HG03039 (cell line): ENCODE results near the gene LAGE3.

ENCODE experiments used
- ATAC-seq: cut with Tn5 transposase; IDR thresholded peaks from one replicate; pipeline ENCODE4 v1.9.1; 2021; ENCODE audit warnings: mild to moderate bottlenecking, moderate library complexity; ENCODE audit not compliant: unreplicated experiment

LAGE3 gene

DNA sequence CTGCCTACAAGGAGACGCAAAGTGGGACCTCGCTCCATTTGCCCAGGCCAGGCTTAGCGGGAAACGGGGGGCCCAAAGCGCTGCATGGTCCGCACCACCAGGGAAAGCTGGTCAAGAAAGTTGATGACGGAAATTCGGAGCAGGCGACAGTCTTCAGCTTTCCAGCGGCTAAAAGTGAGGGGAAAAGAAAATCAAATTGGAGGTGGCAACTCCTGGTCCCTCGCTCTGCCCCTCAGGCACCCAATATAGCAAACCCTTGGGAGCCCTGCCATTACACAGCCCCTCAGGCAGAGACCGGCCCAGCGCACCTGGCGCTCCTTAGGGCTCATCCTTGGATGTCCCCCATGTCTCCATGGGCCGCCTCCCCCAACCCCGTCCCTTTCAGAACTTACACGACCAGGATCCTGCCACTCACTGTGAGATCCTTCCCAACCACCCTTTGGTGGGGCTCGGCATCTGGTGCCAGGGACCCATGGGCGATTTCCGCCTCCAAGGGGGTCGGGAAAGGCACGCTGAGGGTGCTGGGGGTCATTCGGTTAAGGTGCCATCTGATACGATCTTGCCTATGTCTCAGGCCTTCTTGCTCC lies 1.1 kb downstream of the LAGE3 start:
- ATAC-seq: no peak

DNA sequence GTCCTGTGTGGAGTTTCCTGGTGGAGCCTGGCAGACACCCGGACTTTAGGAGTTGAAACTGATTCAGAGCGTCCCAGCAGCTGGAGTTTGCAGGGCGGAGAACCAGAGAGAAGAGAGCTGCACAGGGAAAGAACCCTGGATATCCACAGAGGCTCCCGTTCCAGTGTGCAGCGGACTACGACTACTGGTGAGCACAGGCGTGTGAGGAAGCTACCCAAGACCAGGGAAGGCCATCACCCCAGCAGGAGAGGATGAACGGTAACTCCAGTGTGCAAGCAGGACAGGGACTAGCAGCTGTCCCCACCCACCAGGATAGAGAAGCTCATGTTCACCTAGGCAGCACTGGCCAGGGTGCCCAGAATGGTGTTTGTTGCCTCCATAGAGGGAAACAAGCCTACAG lies 2.3 kb downstream of the LAGE3 start:
- ATAC-seq: no peak

GRCh38 chrX:154473683-154474082 lies 5.4 kb downstream of the LAGE3 start:
- no peak for ATAC-seq

DNA sequence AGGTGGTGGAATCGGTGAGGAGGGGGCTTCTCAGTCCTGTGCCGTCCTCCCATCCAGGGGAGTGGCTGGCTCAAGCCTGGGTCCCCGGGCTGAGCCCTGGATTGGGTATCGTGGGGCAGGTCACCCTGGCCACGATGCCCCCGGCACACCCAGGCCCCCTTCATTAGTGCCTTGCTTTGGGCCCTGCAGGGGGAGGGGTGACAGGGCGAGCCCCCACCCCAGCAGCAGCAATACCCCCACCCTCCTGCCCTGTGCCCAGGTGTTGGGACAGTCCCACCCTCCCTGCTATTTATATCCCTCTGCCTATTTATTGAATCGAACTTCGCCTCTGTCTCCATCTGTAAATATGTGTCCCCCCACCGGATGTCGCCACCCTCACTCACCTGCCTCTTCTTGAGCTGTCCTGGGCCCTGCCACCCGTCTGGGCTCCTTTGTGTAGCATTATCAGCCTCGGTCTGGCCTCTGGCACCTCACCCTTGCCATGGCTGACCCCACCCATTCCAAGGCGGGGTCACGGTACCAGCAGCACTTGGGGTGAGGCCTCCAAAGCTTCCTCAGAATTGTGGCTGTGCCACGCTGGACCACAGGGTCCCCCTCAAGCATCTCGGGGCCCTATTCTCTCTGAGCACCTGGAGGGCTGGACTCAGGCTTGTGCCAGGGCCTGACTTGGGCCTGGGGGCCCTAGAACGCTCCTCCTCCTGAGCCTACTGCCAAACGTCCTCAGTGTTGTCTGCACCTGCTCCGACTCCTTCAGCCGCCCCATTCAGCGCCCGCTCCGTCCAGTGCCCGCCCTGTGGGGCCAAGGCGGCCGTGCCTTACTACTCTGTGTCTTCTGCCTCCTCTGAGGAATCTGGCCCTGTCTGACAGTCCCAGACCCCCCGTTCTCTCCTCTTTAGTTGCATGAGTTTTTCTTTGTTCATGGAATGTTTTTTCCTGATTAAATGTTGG lies 6.1 kb downstream of the LAGE3 start:
- no peak for ATAC-seq

DNA sequence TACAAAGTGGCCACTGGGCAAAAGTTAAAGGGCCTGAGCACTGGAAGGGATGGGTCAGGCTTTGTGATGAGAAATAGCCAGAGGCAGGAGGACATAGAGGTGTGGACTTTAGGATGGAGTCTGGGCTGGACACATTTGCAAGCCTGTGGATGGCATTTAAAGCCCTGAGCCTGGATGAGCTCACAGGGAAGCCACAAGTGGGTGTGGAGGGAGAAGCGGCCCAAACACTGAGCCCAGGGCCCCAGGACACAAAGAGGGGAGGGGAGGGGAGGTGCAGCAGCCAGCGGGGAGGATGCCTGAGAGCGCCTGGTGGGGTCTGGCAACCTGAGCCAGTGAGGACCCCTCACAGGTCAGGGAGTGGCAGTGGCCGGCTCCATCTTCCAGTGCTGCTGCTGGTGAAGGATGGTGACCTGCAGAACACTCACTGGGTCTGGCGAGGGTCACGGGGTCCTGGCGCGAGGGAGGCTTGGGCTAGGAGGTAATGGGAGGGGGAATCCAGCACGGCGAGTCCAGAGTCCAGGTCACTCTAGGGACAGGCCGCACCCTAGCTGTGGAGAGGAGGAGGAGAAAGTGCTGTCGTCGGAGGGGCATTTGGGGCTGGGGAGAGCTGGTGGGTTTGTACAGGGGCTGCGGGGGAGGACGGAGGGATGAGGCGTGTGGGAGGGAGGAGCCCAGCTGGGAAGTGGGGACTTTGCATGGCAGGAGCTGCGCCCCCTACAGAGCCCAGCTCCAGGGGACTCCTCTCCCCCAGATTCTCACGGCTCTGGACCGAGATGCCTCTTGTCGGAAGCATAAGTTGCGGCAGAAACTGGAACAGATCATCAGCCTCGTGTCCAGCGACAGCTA lies 7.0 kb downstream of the LAGE3 start:
- ATAC-seq: no peak

DNA sequence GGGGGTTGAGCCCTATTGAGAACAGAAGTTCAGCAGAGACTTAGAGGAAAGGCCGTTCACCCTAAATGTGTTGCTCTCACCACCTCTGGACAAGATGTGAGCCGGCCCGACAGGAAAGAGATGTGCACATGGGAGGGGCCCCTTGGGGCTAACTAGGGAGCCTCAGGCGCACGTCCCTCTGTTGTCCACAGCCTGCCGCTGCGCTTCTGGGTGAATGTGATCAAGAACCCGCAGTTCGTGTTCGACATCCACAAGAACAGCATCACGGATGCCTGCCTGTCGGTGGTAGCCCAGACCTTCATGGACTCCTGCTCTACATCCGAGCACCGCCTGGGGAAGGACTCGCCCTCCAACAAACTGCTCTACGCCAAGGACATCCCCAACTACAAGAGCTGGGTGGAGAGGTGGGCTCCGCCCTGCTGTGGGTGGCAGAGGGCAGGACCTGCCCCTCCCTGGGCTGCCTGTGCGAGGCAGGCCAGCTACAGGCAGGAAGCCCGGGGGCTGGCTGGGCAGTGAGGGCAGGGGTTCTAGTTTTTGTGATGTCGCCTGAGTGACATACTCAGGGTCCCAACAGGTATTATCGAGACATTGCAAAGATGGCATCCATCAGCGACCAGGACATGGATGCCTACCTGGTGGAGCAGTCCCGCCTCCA lies 8.0 kb downstream of the LAGE3 start:
- ATAC-seq: no peak

GRCh38 chrX:154470434-154470833 lies 8.6 kb downstream of the LAGE3 start:
- no peak for ATAC-seq

- ATAC-seq: no peak
These were observed 9.2 kb downstream of the LAGE3 start for GRCh38 chrX:154469880-154470279.

GRCh38 chrX:154469114-154469513 lies 10.0 kb downstream of the LAGE3 start:
- ATAC-seq: no peak

- no peak for ATAC-seq
These were observed 10.9 kb downstream of the LAGE3 start for GRCh38 chrX:154468217-154468616.

DNA sequence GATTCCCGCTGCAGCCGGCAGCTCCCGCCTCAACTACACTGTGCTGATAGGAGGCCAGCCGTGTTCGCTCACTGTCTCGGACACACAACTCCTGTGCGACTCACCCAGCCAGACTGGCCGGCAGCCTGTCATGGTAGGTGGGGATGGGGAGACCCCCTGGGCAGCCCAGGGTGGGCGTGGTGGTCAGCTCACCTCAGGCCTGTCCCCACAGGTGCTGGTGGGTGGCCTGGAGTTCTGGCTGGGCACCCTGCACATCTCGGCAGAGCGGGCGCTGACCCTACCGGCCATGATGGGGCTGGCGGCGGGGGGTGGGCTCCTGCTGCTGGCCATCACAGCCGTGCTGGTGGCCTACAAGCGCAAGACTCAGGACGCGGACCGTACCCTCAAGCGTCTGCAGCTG lies 11.5 kb downstream of the LAGE3 start:
- ATAC-seq: no peak

DNA sequence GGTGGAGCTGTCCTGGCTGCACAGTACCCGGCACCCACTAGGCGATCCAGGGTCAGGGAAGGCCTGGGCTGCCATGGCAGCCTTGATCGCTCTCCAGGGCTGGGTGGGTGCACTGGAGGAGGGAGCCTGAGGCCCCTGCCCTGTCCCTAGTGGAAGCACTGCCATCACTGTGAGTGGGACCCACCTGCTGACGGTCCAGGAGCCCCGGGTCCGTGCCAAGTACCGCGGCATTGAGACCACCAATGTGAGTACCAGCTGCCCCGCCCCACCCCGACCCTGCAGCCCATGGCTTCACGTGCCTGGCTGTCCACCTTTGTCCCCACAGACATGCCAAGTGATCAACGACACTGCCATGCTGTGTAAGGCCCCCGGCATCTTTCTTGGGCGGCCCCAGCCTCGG lies 12.2 kb downstream of the LAGE3 start:
- ATAC-seq: no peak

- ATAC-seq: no peak
These were observed 13.0 kb downstream of the LAGE3 start for GRCh38 chrX:154466036-154466435.

DNA sequence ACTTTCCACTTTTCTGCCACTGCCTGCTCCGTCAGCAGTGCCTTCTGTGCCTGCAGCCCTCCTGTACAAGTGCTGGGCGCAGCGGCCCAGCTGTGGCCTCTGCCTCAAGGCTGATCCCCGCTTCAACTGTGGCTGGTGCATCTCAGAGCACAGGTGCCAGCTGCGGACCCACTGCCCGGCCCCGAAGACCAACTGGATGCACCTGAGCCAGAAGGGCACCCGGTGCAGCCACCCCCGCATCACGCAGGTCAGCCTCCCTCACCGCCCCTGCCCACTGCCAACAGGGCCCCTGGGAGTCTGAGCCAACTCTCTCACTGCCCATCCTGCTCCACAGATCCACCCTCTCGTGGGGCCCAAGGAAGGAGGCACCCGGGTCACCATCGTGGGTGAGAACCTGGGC lies 13.5 kb downstream of the LAGE3 start:
- no peak for ATAC-seq

GRCh38 chrX:154464806-154465365 lies 14.2 kb downstream of the LAGE3 start:
- ATAC-seq: no peak

GRCh38 chrX:154463611-154464220 lies 15.4 kb downstream of the LAGE3 start:
- no peak for ATAC-seq

GRCh38 chrX:154462396-154462795 lies 16.7 kb downstream of the LAGE3 start:
- ATAC-seq: no peak

DNA sequence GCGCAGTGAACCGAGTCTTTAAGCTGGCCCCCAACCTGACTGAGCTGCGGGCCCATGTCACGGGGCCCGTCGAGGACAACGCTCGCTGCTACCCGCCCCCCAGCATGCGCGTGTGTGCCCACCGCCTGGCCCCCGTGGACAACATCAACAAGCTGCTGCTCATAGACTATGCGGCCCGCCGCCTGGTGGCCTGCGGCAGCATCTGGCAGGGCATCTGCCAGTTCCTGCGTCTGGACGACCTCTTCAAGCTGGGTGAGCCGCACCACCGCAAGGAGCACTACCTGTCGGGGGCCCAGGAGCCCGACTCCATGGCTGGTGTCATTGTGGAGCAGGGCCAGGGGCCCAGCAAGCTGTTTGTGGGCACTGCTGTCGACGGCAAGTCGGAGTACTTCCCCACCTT lies 18.8 kb downstream of the LAGE3 start:
- no peak for ATAC-seq

DNA sequence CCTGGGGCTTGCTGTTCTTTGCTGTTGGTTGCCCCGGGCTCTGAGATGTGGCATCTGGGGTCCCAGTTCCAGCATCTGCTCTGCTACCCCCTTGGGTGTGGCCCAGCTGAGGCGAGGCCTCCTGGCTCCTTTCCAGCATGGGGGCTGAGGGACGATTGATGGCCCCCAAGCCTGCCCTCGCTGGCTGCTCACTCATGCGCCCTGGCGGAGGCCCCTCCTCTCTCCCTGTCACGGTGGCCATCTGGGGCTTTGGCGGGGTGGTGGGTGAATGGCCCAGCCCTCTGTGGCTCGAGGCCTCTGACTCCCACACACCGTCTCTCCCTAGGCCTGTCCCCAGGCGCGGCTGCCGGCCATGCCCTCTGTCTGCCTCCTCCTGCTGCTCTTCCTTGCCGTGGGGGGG lies 19.2 kb downstream of the LAGE3 start:
- no peak for ATAC-seq
